Thoracic aorta (tissue), 2 donors: Measurements from ENCODE around the gene KAZN. TPM values are rescaled to one million over a fixed set of nuclear protein-coding genes. Genes with fewer than 3 reads are reported as not detected.

Experiments used
- ATAC-seq: fragments of 150-250 bp; one replicate; pipeline ENCODE4 v1.8.0; 2017; ENCODE audit warnings: low read depth; ENCODE audit not compliant: insufficient number of reproducible peaks, low FRiP score
- DNase-seq: peaks from one replicate; pipeline ENCODE4 v3.0.0-alpha.2; 2020; ENCODE audit warnings: low spot score
- H3K27ac ChIP-seq, 2 donors: fragments of 200-600 bp; sonication (generic); 1 replicate in 1 of 2; 2 replicates in 1 of 2; pipeline ENCODE4 v1.5.1; 2016; ENCODE audit warnings: mild to moderate bottlenecking in 2 of 2, moderate library complexity in 2 of 2
- H3K27me3 ChIP-seq: fragments of 200-600 bp; sonication (generic); replicated peaks from 2 replicates; pipeline ENCODE4 v1.6.0; 2016; ENCODE audit warnings: mild to moderate bottlenecking; ENCODE audit not compliant: insufficient read depth
- H3K36me3 ChIP-seq: fragments of 200-600 bp; sonication (generic); one replicate; pipeline ENCODE4 v1.5.1; 2016
- H3K4me1 ChIP-seq, 2 donors: fragments of 200-600 bp; sonication (generic); 1 replicate in 1 of 2; 2 replicates in 1 of 2; pipeline versions ENCODE4 v1.5.1 to v1.6.0; 2016; ENCODE audit warnings: low read depth in 2 of 2, mild to moderate bottlenecking in 1 of 2; ENCODE audit not compliant: control insufficient read depth in 1 of 2
- H3K4me3 ChIP-seq: fragments of 200-600 bp; sonication (generic); 2 replicates; pipeline ENCODE4 v1.5.1; 2016; ENCODE audit warnings: mild to moderate bottlenecking
- H3K9me3 ChIP-seq: fragments of 200-600 bp; sonication (generic); 2 replicates; pipeline ENCODE4 v1.5.1; 2016
- CTCF ChIP-seq: fragments of 200-600 bp; sonication (generic); IDR thresholded peaks from one replicate; pipeline ENCODE4 v1.5.1; 2019; ENCODE audit warnings: antibody characterized with exemption
- total RNA-seq, 2 donors: library from RNA; depleted of rRNA; stranded (reverse); fragments of >200 nt; gene quantifications; one replicate each; pipeline versions ENCODE4 v1.1.0 to v1.2.3, GENCODE V29; 2016

The KAZN gene
- total RNA-seq, 2 donors from 2014 or later: 17.4 to 30.3 TPM

- DNase-seq (no peak), ATAC-seq (no peak)
- Histone ChIP-seq H3K36me3 (no peaks in the 10 kb centered on the region), H3K9me3 (no peaks in the 10 kb centered on the region), H3K4me1 (no peaks in the 10 kb centered on the region), H3K27me3 (no peaks in the 10 kb centered on the region), H3K4me3 (no peak overlapping the region), H3K27ac (no peak overlapping the region)
- no peak for TF ChIP-seq CTCF
These were observed 8.1 kb downstream of the KAZN start for GRCh38 chr1:14606632-14607031.

- H3K4me3 ChIP-seq: no peak overlapping the region
- ATAC-seq (no peak), DNase-seq (no peak)
- no peaks in the 10 kb centered on the region for H3K4me1 ChIP-seq
- no peak overlapping the region for H3K27ac ChIP-seq
- no peaks in the 10 kb centered on the region for H3K36me3 ChIP-seq
- H3K9me3 ChIP-seq: no peaks in the 10 kb centered on the region
- no peak for TF ChIP-seq CTCF
- no peaks in the 10 kb centered on the region for H3K27me3 ChIP-seq
These were observed 8.8 kb downstream of the KAZN start for GRCh38 chr1:14607295-14607694.

GRCh38 chr1:14608308-14608707 is 9.8 kb downstream of the KAZN start:
- H3K36me3 ChIP-seq: no peaks in the 10 kb centered on the region
- no peaks in the 10 kb centered on the region for H3K9me3 ChIP-seq
- H3K27ac ChIP-seq: no peak overlapping the region
- TF ChIP-seq CTCF: no peak
- H3K27me3 ChIP-seq: no peaks in the 10 kb centered on the region
- no peak overlapping the region for H3K4me3 ChIP-seq
- no peaks in the 10 kb centered on the region for H3K4me1 ChIP-seq
- ATAC-seq (no peak), DNase-seq (no peak)

GRCh38 chr1:14610761-14611160 is 12.3 kb downstream of the KAZN start:
- no peaks in the 10 kb centered on the region for H3K36me3 ChIP-seq
- no peak overlapping the region for H3K27ac ChIP-seq
- H3K9me3 ChIP-seq: no peaks in the 10 kb centered on the region
- ATAC-seq: no peak
- no peak for TF ChIP-seq CTCF
- no peak overlapping the region for H3K4me3 ChIP-seq
- H3K27me3 ChIP-seq: no peaks in the 10 kb centered on the region
- DNase-seq: no peak
- H3K4me1 ChIP-seq: no peaks in the 10 kb centered on the region

GRCh38 chr1:14611792-14612191 is 13.3 kb downstream of the KAZN start:
- no peak for TF ChIP-seq CTCF
- Histone ChIP-seq H3K27me3 (no peaks in the 10 kb centered on the region), H3K36me3 (no peaks in the 10 kb centered on the region), H3K27ac (no peak overlapping the region), H3K9me3 (no peaks in the 10 kb centered on the region), H3K4me3 (no peak overlapping the region), H3K4me1 (no peaks in the 10 kb centered on the region)
- no peak for DNase-seq
- ATAC-seq: no peak
